Ovary (tissue), 9 donors: ENCODE measurements around the gene LAMC1. TPM values are rescaled to one million over a fixed set of nuclear protein-coding genes. Genes with fewer than 3 reads are reported as not detected.

Experiments used
- DNase-seq, 5 donors: peaks; one replicate each; pipeline ENCODE4 v3.0.0-alpha.2; 2019 to 2020
- H3K27ac ChIP-seq, 2 donors: fragments of 200-600 bp; one replicate each; pipeline versions ENCODE4 v1.5.1 to v1.8.0; 2019 to 2022
- H3K27me3 ChIP-seq: fragments of 200-600 bp; one replicate; pipeline ENCODE4 v1.8.0; 2022
- H3K36me3 ChIP-seq: fragments of 200-600 bp; sonication (generic); one replicate; pipeline ENCODE4 v1.5.1; 2019
- H3K4me1 ChIP-seq: one replicate; pipeline ENCODE4 v1.8.1; 2013; ENCODE audit warnings: mild to moderate bottlenecking, moderate library complexity; ENCODE audit not compliant: insufficient read depth
- H3K4me3 ChIP-seq: fragments of 200-600 bp; sonication (generic); one replicate; pipeline ENCODE4 v1.5.1; 2017
- H3K9me3 ChIP-seq, 2 donors: fragments of 200-600 bp in 1 of 2; sonication (generic) in 1 of 2; one replicate each; pipeline versions ENCODE4 v1.5.1 to v1.8.1; 2013 to 2019; ENCODE audit warnings: mild to moderate bottlenecking in 1 of 2, moderate library complexity in 1 of 2
- CTCF ChIP-seq, 3 donors: fragments of 450-650 bp in 2 of 3; fragments of 200-600 bp in 1 of 3; IDR thresholded peaks; one replicate each; pipeline versions ENCODE4 v1.5.1 to v1.8.0; 2016 to 2022; ENCODE audit warnings: antibody characterized with exemption in 3 of 3, mild to moderate bottlenecking in 1 of 3
- EP300 ChIP-seq: sonication (generic); formaldehyde crosslinking; IDR thresholded peaks from one replicate; pipeline ENCODE4 v1.6.1; 2017; ENCODE audit warnings: antibody characterized with exemption
- POLR2A ChIP-seq: fragments of 450-650 bp; IDR thresholded peaks from one replicate; pipeline ENCODE4 v1.6.1; 2017; ENCODE audit warnings: antibody characterized with exemption, mild to moderate bottlenecking, moderate library complexity
- WGBS, 3 donors: extraction: QIAGEN DNeasy Blood & Tissue Kit in 1 of 3; methylation state at CpG; one replicate each; pipeline versions ENCODE4 v1.1.5 to v1.1.7; 2013 to 2017; 5-methylcytosine and 5-hydroxymethylcytosine counted together
- intact Hi-C, 4 donors: fragments of 100-400 bp; cut with DNase I; formaldehyde crosslinking; loops; one replicate each; pipeline versions ENCODE4 v1.11.0 to v1.15.1; 2022 to 2023
- polyA plus RNA-seq, 2 donors: library from polyadenylated mRNA; stranded (reverse); fragments of 200-250 nt in 1 of 2; fragments of 350-450 nt in 1 of 2; fragmentation: Illumina TruSeq in 1 of 2; extraction: RNeasy Lipid Tissue Mini Kit (QIAGEN cat#74804) in 1 of 2; gene quantifications; one replicate each; pipeline ENCODE4 v1.2.3, GENCODE V29; 2013 to 2014
- total RNA-seq, 7 donors: library from RNA; depleted of rRNA in 2 of 7; stranded (reverse); fragments of >200 nt in 2 of 7; fragmentation: NEBNext Ultra II Directional in 3 of 7; extraction: Animal tissue kit (Norgen Biotek cat#: 25700) in 3 of 7; gene quantifications; one replicate each; pipeline versions ENCODE4 v1.1.0 to v1.2.4, GENCODE V29; 2016 to 2023
- donor health status: DM: no; HTN: no; CAD: no; lungs with moderate emphysema.
- donor health status: DM: no; HTN: no; CAD: no.
- donor health status: Bipolar disorder and iron deficiency.
- donor health status: DM: yes; HTN: yes; CAD: no.
- donor health status: DM: no; HTN: no; CAD: no.
- donor health status: DM: yes; HTN: yes; CAD: no.

The LAMC1 gene
- total and polyA plus RNA-seq, 9 donors = 51.3 to 205 (median 85.2) TPM

- WGBS, 3 donors = 81 to 91% (median 90%) methylated on average over 2 of the region's 2 CpGs
- Histone ChIP-seq H3K9me3 (no peaks in the 10 kb centered on the region), H3K4me1 (peaks cover 20% of the 10 kb centered on the region), H3K4me3 (no peak overlapping the region), H3K27ac (no peak overlapping the region), H3K36me3 (no peaks in the 10 kb centered on the region), H3K27me3 (no peaks in the 10 kb centered on the region)
- TF ChIP-seq CTCF (IDR thresholded peaks at IDR 0.05) = no peak
- no peak for TF ChIP-seq POLR2A
- TF ChIP-seq EP300 = no peak
- no peak for DNase-seq
- intact Hi-C loops = loop anchor here in 2 of 4 donors (10.0 kb wide), 1 partner anchor 68 kb away; the partner anchor contains the start of gene LAMC1 (in 2 of the 2)
These were observed 69.1 kb downstream of the LAMC1 start for GRCh38 chr1:183092350-183092749.

GRCh38 chr1:183093066-183093668 is 69.9 kb downstream of the LAMC1 start:
- Histone ChIP-seq H3K4me1 (peaks cover 28% of the 10 kb centered on the region), H3K36me3 (no peaks in the 10 kb centered on the region), H3K9me3 (no peaks in the 10 kb centered on the region), H3K27ac (no peak overlapping the region), H3K27me3 (no peaks in the 10 kb centered on the region), H3K4me3 (no peak overlapping the region)
- DNase-seq = no peak
- TF ChIP-seq CTCF (IDR thresholded peaks at IDR 0.05) (no peak), POLR2A (no peak), EP300 (no peak)
- intact Hi-C loops = loop anchor here in 2 of 4 donors (10.0 kb wide), 1 partner anchor 68 kb away; the partner anchor contains the start of gene LAMC1 (in 2 of the 2)
- 51 to 67% (median 56%) methylated on average over 3 of the region's 3 CpGs for WGBS, 3 donors

- DNase-seq = no peak
- H3K27ac ChIP-seq = no peak overlapping the region
- H3K9me3 ChIP-seq = no peaks in the 10 kb centered on the region
- no peaks in the 10 kb centered on the region for H3K36me3 ChIP-seq
- intact Hi-C loops = loop anchor here in 2 of 4 donors (10.0 kb wide), 1 partner anchor 69 kb away; the partner anchor contains the start of gene LAMC1 (in 2 of the 2)
- H3K4me1 ChIP-seq = peaks cover 32% of the 10 kb centered on the region
- no peaks in the 10 kb centered on the region for H3K27me3 ChIP-seq
- H3K4me3 ChIP-seq = no peak overlapping the region
- no peak for TF ChIP-seq POLR2A
- no peak for TF ChIP-seq CTCF (IDR thresholded peaks at IDR 0.05)
- TF ChIP-seq EP300 = no peak
- WGBS, 3 donors = 47 to 84% (median 70%) methylated on average over 1 of the region's 1 CpG
These were observed 70.6 kb downstream of the LAMC1 start for GRCh38 chr1:183093786-183094298.

GRCh38 chr1:183094351-183094750 is 71.1 kb downstream of the LAMC1 start:
- 59 to 73% (median 64%) methylated on average over 2 of the region's 2 CpGs for WGBS, 3 donors
- H3K4me1 ChIP-seq = peaks cover 34% of the 10 kb centered on the region
- H3K27ac ChIP-seq = no peak overlapping the region

More at GRCh38 chr1:183094351-183094750, 71.1 kb downstream of the LAMC1 start:
- TF ChIP-seq CTCF (IDR thresholded peaks at IDR 0.05) (no peak), POLR2A (no peak), EP300 (no peak)
- Histone ChIP-seq H3K27me3 (no peaks in the 10 kb centered on the region), H3K36me3 (no peaks in the 10 kb centered on the region), H3K9me3 (no peaks in the 10 kb centered on the region), H3K4me3 (no peak overlapping the region)
- intact Hi-C loops = loop anchor here in 2 of 4 donors (10.0 kb wide), 1 partner anchor 70 kb away; the partner anchor contains the start of gene LAMC1 (in 2 of the 2)
- no peak for DNase-seq
